Activated CD8-positive, alpha-beta T cell treated with anti-CD3 and anti-CD28 coated beads, Interleukin-2, amount 10 ng/mL, durations not matched to agents 7 days and 5 days (primary cell): ENCODE measurements around the gene ACTMAP. TPM values are rescaled to one million over a fixed set of nuclear protein-coding genes. Genes with fewer than 3 reads are reported as not detected.

ENCODE experiments used
- total RNA-seq, 2 experiments: library from RNA; stranded (reverse); gene quantifications; one replicate each; pipeline ENCODE4 v1.2.3, GENCODE V29; 2021

The ACTMAP gene
- total RNA-seq, 2 experiments from 2014 or later, result 15.2 to 17.1 TPM

Other genes starting within 250 kb of the ACTMAP start
- gene SHKBP1, start 173.6 kb downstream of the ACTMAP start, total RNA-seq, result 100 to 1,000 TPM; 116 to 124 TPM
- gene LTBP4, start 149.1 kb downstream of the ACTMAP start, total RNA-seq, result 10 to 100 TPM; 54.3 to 54.7 TPM
- 1 to 10 TPM; 5.1 to 6.0 TPM for gene NUMBL, start 59.8 kb downstream of the ACTMAP start, total RNA-seq
- gene COQ8B, start 33.6 kb downstream of the ACTMAP start, total RNA-seq, result 10 to 100 TPM; 21.5 to 27.2 TPM
- gene ITPKC, start 33.4 kb downstream of the ACTMAP start, total RNA-seq, result 1 to 10 TPM; 4.7 to 5.3 TPM
- 100 to 1,000 TPM; 175 to 183 TPM for gene SNRPA, start 726 bp upstream of the ACTMAP start, total RNA-seq
- gene MIA, start 25.0 kb upstream of the ACTMAP start, total RNA-seq, result not detected
- 10 to 100 TPM; 50.2 to 53.1 TPM for gene RAB4B, start 27.8 kb upstream of the ACTMAP start, total RNA-seq
- gene EGLN2, start 48.7 kb upstream of the ACTMAP start, total RNA-seq, result 100 to 1,000 TPM; 121 to 126 TPM
- not detected for gene CYP2A6, start 100.0 kb upstream of the ACTMAP start, total RNA-seq
- gene CYP2A7, start 131.8 kb upstream of the ACTMAP start, total RNA-seq, result not detected
- not detected for gene CYP2B6, start 240.8 kb upstream of the ACTMAP start, total RNA-seq